Testis (tissue), 3 donors: Measurements from ENCODE around the gene TRIM63. TPM values are rescaled to one million over a fixed set of nuclear protein-coding genes. Genes with fewer than 3 reads are reported as not detected.

ENCODE experiments used
- DNase-seq: peaks from one replicate; pipeline ENCODE4 v3.0.0-alpha.2; 2019
- H3K27ac ChIP-seq, 2 donors: fragments of 200-600 bp; sonication (generic); one replicate each; pipeline ENCODE4 v1.5.1; 2019
- H3K27me3 ChIP-seq: fragments of 200-600 bp; sonication (generic); one replicate; pipeline ENCODE4 v1.5.1; 2019
- H3K36me3 ChIP-seq: fragments of 200-600 bp; sonication (generic); one replicate; pipeline ENCODE4 v1.5.1; 2017; ENCODE audit warnings: low read depth; ENCODE audit errors: missing control alignments
- H3K4me1 ChIP-seq: fragments of 200-600 bp; sonication (generic); one replicate; pipeline ENCODE4 v1.5.1; 2019
- H3K4me3 ChIP-seq, 2 donors: fragments of 200-600 bp; sonication (generic); one replicate each; pipeline ENCODE4 v1.5.1; 2017 to 2019
- H3K9me3 ChIP-seq: fragments of 200-600 bp; sonication (generic); one replicate; pipeline ENCODE4 v1.5.1; 2017
- POLR2A ChIP-seq: fragments of 450-650 bp; IDR thresholded peaks from one replicate; pipeline ENCODE4 v1.6.1; 2017; ENCODE audit warnings: antibody characterized with exemption, mild to moderate bottlenecking, moderate library complexity
- WGBS, 2 donors: methylation state at CpG; one replicate each; pipeline ENCODE4 v1.1.5; 2018; 5-methylcytosine and 5-hydroxymethylcytosine counted together
- intact Hi-C: fragments of 100-400 bp; cut with DNase I; formaldehyde crosslinking; loops from one replicate; pipeline ENCODE4 v1.15.1; 2023; ENCODE audit warnings: low total_unique reads
- polyA plus RNA-seq: library from polyadenylated mRNA; stranded (reverse); fragments of 350-450 nt; fragmentation: Illumina TruSeq; extraction: RNeasy Lipid Tissue Mini Kit (QIAGEN cat#74804); gene quantifications from one replicate; pipeline ENCODE4 v1.2.3, GENCODE V29; 2014; ENCODE audit warnings: low read depth, low replicate concordance; ENCODE audit not compliant: insufficient read depth
- total RNA-seq, 2 donors: library from RNA; depleted of rRNA; stranded (reverse); fragments of >200 nt; gene quantifications; one replicate each; pipeline ENCODE4 v1.2.3, GENCODE V29; 2016
- TF ChIP-seq, protein P1 (sequence below), 3 experiments: fragments of 450-650 bp in 2 of 3; fragments of 200-600 bp in 1 of 3; sonication (generic) in 1 of 3; IDR thresholded peaks; one replicate each; pipeline ENCODE4 v1.5.1; 2016 to 2019; ENCODE audit warnings: antibody characterized with exemption in 3 of 3, mild to moderate bottlenecking in 2 of 3, moderate library complexity in 1 of 3

The TRIM63 gene
- total and polyA plus RNA-seq, 3 donors from 2014 or later = 0.50 to 1.2 (median 0.71) TPM

DNA sequence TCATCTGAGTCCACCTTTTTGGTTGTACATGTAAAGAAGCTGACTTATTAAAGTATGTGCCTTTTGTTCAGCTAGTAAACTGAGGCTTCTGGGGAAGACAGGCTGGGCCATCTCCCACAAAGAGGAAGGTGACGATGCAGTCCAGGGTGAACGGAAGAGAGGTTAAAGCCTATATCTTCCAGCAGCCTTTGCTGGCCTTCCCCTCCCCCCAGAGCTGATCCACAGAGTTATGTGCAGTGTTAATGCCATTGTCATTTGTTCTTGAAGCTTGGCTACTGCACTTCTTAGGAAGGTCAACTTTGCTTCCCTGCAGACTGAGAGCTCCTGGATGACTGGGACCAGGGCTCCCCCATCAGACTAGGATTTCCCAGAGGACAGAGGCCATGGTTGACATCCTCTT is 23.7 kb downstream of the TRIM63 start:
- no peaks in the 10 kb centered on the region for H3K36me3 ChIP-seq
- no peaks in the 10 kb centered on the region for H3K9me3 ChIP-seq
- intact Hi-C loops = no loop called here
- 90 to 94% methylated on average over 2 of the region's 2 CpGs for WGBS, 2 donors
- H3K27me3 ChIP-seq = no peaks in the 10 kb centered on the region
- DNase-seq = no peak
- H3K4me1 ChIP-seq = peaks cover 15% of the 10 kb centered on the region
- no peak for TF ChIP-seq POLR2A
- TF ChIP-seq, protein P1, sequence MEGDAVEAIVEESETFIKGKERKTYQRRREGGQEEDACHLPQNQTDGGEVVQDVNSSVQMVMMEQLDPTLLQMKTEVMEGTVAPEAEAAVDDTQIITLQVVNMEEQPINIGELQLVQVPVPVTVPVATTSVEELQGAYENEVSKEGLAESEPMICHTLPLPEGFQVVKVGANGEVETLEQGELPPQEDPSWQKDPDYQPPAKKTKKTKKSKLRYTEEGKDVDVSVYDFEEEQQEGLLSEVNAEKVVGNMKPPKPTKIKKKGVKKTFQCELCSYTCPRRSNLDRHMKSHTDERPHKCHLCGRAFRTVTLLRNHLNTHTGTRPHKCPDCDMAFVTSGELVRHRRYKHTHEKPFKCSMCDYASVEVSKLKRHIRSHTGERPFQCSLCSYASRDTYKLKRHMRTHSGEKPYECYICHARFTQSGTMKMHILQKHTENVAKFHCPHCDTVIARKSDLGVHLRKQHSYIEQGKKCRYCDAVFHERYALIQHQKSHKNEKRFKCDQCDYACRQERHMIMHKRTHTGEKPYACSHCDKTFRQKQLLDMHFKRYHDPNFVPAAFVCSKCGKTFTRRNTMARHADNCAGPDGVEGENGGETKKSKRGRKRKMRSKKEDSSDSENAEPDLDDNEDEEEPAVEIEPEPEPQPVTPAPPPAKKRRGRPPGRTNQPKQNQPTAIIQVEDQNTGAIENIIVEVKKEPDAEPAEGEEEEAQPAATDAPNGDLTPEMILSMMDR (IDR thresholded peaks at IDR 0.05) = no peak
- H3K27ac ChIP-seq = no peak overlapping the region
- H3K4me3 ChIP-seq = no peak overlapping the region

DNA sequence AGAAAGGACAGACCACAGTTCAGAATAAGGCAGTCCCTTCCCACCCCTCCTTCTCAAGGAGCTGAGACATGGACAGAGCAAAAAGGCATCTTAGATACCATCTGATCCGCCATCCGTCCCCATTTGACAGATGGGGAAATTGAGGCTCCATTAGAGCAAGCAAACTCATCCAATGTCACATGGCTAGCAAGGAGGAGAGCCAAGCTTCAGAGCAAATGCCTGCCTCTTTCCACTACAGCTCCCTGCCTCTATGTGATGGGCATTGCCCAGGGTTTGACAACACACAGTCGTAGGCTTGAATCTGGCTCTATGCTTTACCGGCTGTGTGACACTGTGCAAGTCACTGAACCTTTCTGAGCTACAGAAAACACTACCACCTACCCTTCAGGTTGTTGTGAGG is 25.5 kb downstream of the TRIM63 start:
- Histone ChIP-seq H3K9me3 (no peaks in the 10 kb centered on the region), H3K4me1 (peaks cover 15% of the 10 kb centered on the region), H3K27ac (no peak overlapping the region), H3K4me3 (no peak overlapping the region), H3K36me3 (no peaks in the 10 kb centered on the region), H3K27me3 (no peaks in the 10 kb centered on the region)
- no peak for DNase-seq
- intact Hi-C loops = no loop called here
- TF ChIP-seq POLR2A = no peak
- TF ChIP-seq, protein P1 (IDR thresholded peaks at IDR 0.05) = no peak
- 80 to 82% methylated on average over 4 of the region's 4 CpGs for WGBS, 2 donors

GRCh38 chr1:26041401-26041800 is 26.0 kb downstream of the TRIM63 start:
- no peaks in the 10 kb centered on the region for H3K36me3 ChIP-seq
- H3K4me3 ChIP-seq = no peak overlapping the region
- intact Hi-C loops = no loop called here
- peaks cover 15% of the 10 kb centered on the region for H3K4me1 ChIP-seq
- 85 to 89% methylated on average over 6 to 7 of the region's 7 CpGs for WGBS, 2 donors
- no peak overlapping the region for H3K27ac ChIP-seq
- DNase-seq = no peak
- H3K9me3 ChIP-seq = no peaks in the 10 kb centered on the region
- no peaks in the 10 kb centered on the region for H3K27me3 ChIP-seq
- no peak for TF ChIP-seq POLR2A
- TF ChIP-seq, protein P1 (IDR thresholded peaks at IDR 0.05) = no peak

GRCh38 chr1:26038904-26039303 is 28.5 kb downstream of the TRIM63 start:
- DNase-seq = no peak
- WGBS, 2 donors = 87% methylated on average over 6 of the region's 6 CpGs; no CpG with 5 or more reads in 1 of the 2 donors
- H3K36me3 ChIP-seq = no peaks in the 10 kb centered on the region
- H3K9me3 ChIP-seq = no peaks in the 10 kb centered on the region
- no peak overlapping the region for H3K4me3 ChIP-seq
- H3K4me1 ChIP-seq = peaks cover 14% of the 10 kb centered on the region
- H3K27ac ChIP-seq = no peak overlapping the region
- no peak for TF ChIP-seq POLR2A
- TF ChIP-seq, protein P1 (IDR thresholded peaks at IDR 0.05) = no peak
- intact Hi-C loops = loop anchor here (10.0 kb wide), 1 partner anchor 106 kb away; no protein-coding TSS in a partner anchor
- H3K27me3 ChIP-seq = no peaks in the 10 kb centered on the region

- H3K9me3 ChIP-seq = no peaks in the 10 kb centered on the region
- 84 to 89% methylated on average over 3 to 6 of the region's 6 CpGs for WGBS, 2 donors
- DNase-seq = no peak
- no peaks in the 10 kb centered on the region for H3K27me3 ChIP-seq
- no peak for TF ChIP-seq POLR2A
- TF ChIP-seq, protein P1 (IDR thresholded peaks at IDR 0.05) = no peak
- H3K36me3 ChIP-seq = no peaks in the 10 kb centered on the region
- no peak overlapping the region for H3K27ac ChIP-seq
- peaks cover 14% of the 10 kb centered on the region for H3K4me1 ChIP-seq
- intact Hi-C loops = loop anchor here (10.0 kb wide), 1 partner anchor 106 kb away; no protein-coding TSS in a partner anchor
- no peak overlapping the region for H3K4me3 ChIP-seq
These were observed 29.0 kb downstream of the TRIM63 start for GRCh38 chr1:26038477-26038876.
